NT2/D1 (cell line): ENCODE measurements around the gene ZBTB16.

Source experiments
- DNase-seq: peaks from one replicate; pipeline ENCODE4 v3.0.0-alpha.2; 2011; ENCODE audit warnings: low read depth, low spot score
- H3K27me3 ChIP-seq: 2 replicates; pipeline ENCODE4 v1.6.0; 2011; ENCODE audit warnings: mild to moderate bottlenecking; ENCODE audit not compliant: insufficient read length, insufficient read depth
- H3K36me3 ChIP-seq: 2 replicates; pipeline ENCODE4 v1.6.1; 2011; ENCODE audit warnings: mild to moderate bottlenecking, low read length, mixed read lengths; ENCODE audit not compliant: insufficient read depth, insufficient read length
- H3K4me1 ChIP-seq: 2 replicates; pipeline ENCODE4 v1.5.1; 2011; ENCODE audit not compliant: insufficient read depth, insufficient read length
- H3K4me3 ChIP-seq: 2 replicates; pipeline ENCODE4 v1.5.1; 2011; ENCODE audit warnings: low read depth; ENCODE audit not compliant: insufficient read length
- H3K9ac ChIP-seq: 2 replicates; pipeline ENCODE4 v1.6.0; 2011; ENCODE audit warnings: low read depth; ENCODE audit not compliant: insufficient read length
- H3K9me3 ChIP-seq: 2 replicates; pipeline ENCODE4 v1.5.1; 2011; ENCODE audit warnings: mild to moderate bottlenecking, low read length; ENCODE audit not compliant: insufficient read depth
- SUZ12 ChIP-seq: IDR thresholded peaks from 2 replicates; pipeline ENCODE4 v1.6.1; 2011; ENCODE audit not compliant: insufficient read length, insufficient read depth; ENCODE audit errors: extremely low read depth
- YY1 ChIP-seq: IDR thresholded peaks from 2 replicates; pipeline ENCODE4 v1.6.1; 2011; ENCODE audit not compliant: insufficient read length, insufficient read depth
- ZNF274 ChIP-seq: IDR thresholded peaks from 2 replicates; pipeline ENCODE4 v1.6.1; 2011; ENCODE audit warnings: mild to moderate bottlenecking, low read depth, low read length

ZBTB16 gene

GRCh38 chr11:114033066-114033465 lies 26.4 kb upstream of the ZBTB16 start:
- no peaks in the 10 kb centered on the region for H3K4me1 ChIP-seq
- H3K27me3 ChIP-seq, result no peaks in the 10 kb centered on the region
- H3K36me3 ChIP-seq, result no peaks in the 10 kb centered on the region
- no peak for TF ChIP-seq ZNF274
- no peak for TF ChIP-seq SUZ12
- TF ChIP-seq YY1, result no peak
- no peak overlapping the region for H3K4me3 ChIP-seq
- DNase-seq, result no peak
- H3K9ac ChIP-seq, result no peak overlapping the region
- H3K9me3 ChIP-seq, result no peaks in the 10 kb centered on the region

- no peak for DNase-seq
- no peaks in the 10 kb centered on the region for H3K36me3 ChIP-seq
- H3K9me3 ChIP-seq, result no peaks in the 10 kb centered on the region
- TF ChIP-seq ZNF274 (no peak), YY1 (no peak)
- H3K9ac ChIP-seq, result no peak overlapping the region
- H3K4me1 ChIP-seq, result no peaks in the 10 kb centered on the region
- H3K27me3 ChIP-seq, result no peaks in the 10 kb centered on the region
- H3K4me3 ChIP-seq, result no peak overlapping the region
Observed at GRCh38 chr11:114033572-114033971, 25.9 kb upstream of the ZBTB16 start.

- no peak for TF ChIP-seq YY1
- no peak for TF ChIP-seq ZNF274
- no peak for TF ChIP-seq SUZ12
- Histone ChIP-seq H3K36me3 (no peaks in the 10 kb centered on the region), H3K4me3 (no peak overlapping the region), H3K9me3 (no peaks in the 10 kb centered on the region), H3K27me3 (no peaks in the 10 kb centered on the region), H3K9ac (no peak overlapping the region), H3K4me1 (no peaks in the 10 kb centered on the region)
- no peak for DNase-seq
Observed at GRCh38 chr11:114034956-114035355, 24.6 kb upstream of the ZBTB16 start.

GRCh38 chr11:114036147-114036811 lies 23.2 kb upstream of the ZBTB16 start:
- H3K4me1 ChIP-seq, result no peaks in the 10 kb centered on the region
- no peak overlapping the region for H3K4me3 ChIP-seq
- no peak overlapping the region for H3K9ac ChIP-seq
- no peaks in the 10 kb centered on the region for H3K27me3 ChIP-seq
- TF ChIP-seq ZNF274 (no peak), YY1 (no peak), SUZ12 (no peak)
- H3K36me3 ChIP-seq, result no peaks in the 10 kb centered on the region
- no peaks in the 10 kb centered on the region for H3K9me3 ChIP-seq
- DNase-seq, result peak; percentile 89

- no peak for DNase-seq
- Histone ChIP-seq H3K27me3 (no peaks in the 10 kb centered on the region), H3K9ac (no peak overlapping the region), H3K9me3 (no peaks in the 10 kb centered on the region), H3K4me3 (no peak overlapping the region), H3K36me3 (no peaks in the 10 kb centered on the region), H3K4me1 (no peaks in the 10 kb centered on the region)
- TF ChIP-seq SUZ12 (no peak), ZNF274 (no peak), YY1 (no peak)
Observed at GRCh38 chr11:114036958-114037357, 22.6 kb upstream of the ZBTB16 start.

GRCh38 chr11:114039551-114039950 lies 20.0 kb upstream of the ZBTB16 start:
- H3K9ac ChIP-seq, result no peak overlapping the region
- H3K9me3 ChIP-seq, result no peaks in the 10 kb centered on the region
- H3K4me1 ChIP-seq, result no peaks in the 10 kb centered on the region
- H3K4me3 ChIP-seq, result no peak overlapping the region
- no peak for DNase-seq
- no peaks in the 10 kb centered on the region for H3K36me3 ChIP-seq
- no peaks in the 10 kb centered on the region for H3K27me3 ChIP-seq
- TF ChIP-seq SUZ12, result no peak

- no peaks in the 10 kb centered on the region for H3K9me3 ChIP-seq
- H3K27me3 ChIP-seq, result no peaks in the 10 kb centered on the region
- H3K36me3 ChIP-seq, result no peaks in the 10 kb centered on the region
- DNase-seq, result no peak
- no peak for TF ChIP-seq SUZ12
- H3K4me1 ChIP-seq, result no peaks in the 10 kb centered on the region
- no peak overlapping the region for H3K4me3 ChIP-seq
- no peak overlapping the region for H3K9ac ChIP-seq
Observed at GRCh38 chr11:114040706-114041211, 18.8 kb upstream of the ZBTB16 start.

GRCh38 chr11:114042234-114042633 lies 17.3 kb upstream of the ZBTB16 start:
- TF ChIP-seq SUZ12 (no peak), YY1 (no peak)
- Histone ChIP-seq H3K4me1 (no peaks in the 10 kb centered on the region), H3K4me3 (no peak overlapping the region), H3K36me3 (no peaks in the 10 kb centered on the region), H3K9me3 (no peaks in the 10 kb centered on the region), H3K27me3 (no peaks in the 10 kb centered on the region), H3K9ac (no peak overlapping the region)
- no peak for DNase-seq
